Thyroid gland (tissue), 4 donors: Measurements from ENCODE around the gene ETV6. TPM values are rescaled to one million over a fixed set of nuclear protein-coding genes. Genes with fewer than 3 reads are reported as not detected.

Experiments used
- DNase-seq, 2 donors: peaks; one replicate each; pipeline ENCODE4 v3.0.0-alpha.2; 2019
- H3K27ac ChIP-seq, 3 donors: fragments of 200-600 bp; sonication (generic); 1 replicate in 2 of 3; 2 replicates in 1 of 3; pipeline ENCODE4 v1.5.1; 2016 to 2019; ENCODE audit warnings: mild to moderate bottlenecking in 1 of 3, moderate library complexity in 1 of 3
- H3K27me3 ChIP-seq: fragments of 200-600 bp; sonication (generic); one replicate; pipeline ENCODE4 v1.5.1; 2019
- H3K36me3 ChIP-seq, 2 donors: fragments of 200-600 bp; sonication (generic); one replicate each; pipeline ENCODE4 v1.5.1; 2016 to 2019
- H3K4me1 ChIP-seq, 2 donors: fragments of 200-600 bp; sonication (generic); one replicate each; pipeline ENCODE4 v1.5.1; 2017 to 2019
- H3K4me3 ChIP-seq, 3 donors: fragments of 200-600 bp; sonication (generic); replicated peaks in 1 of 3; 1 replicate in 2 of 3; 2 replicates in 1 of 3; pipeline ENCODE4 v1.5.1; 2016; ENCODE audit warnings: mild to moderate bottlenecking in 1 of 3
- H3K9me3 ChIP-seq: fragments of 200-600 bp; sonication (generic); one replicate; pipeline ENCODE4 v1.5.1; 2017
- CTCF ChIP-seq, 6 experiments: fragments of 200-600 bp in 3 of 6; fragments of 450-650 bp in 3 of 6; sonication (generic) in 3 of 6; IDR thresholded peaks; one replicate each; pipeline ENCODE4 v1.5.1; 2016 to 2019; ENCODE audit warnings: antibody characterized with exemption in 6 of 6, mild to moderate bottlenecking in 2 of 6, inconsistent platforms in 1 of 6, moderate library complexity in 1 of 6
- POLR2A ChIP-seq, 2 donors: fragments of 450-650 bp; IDR thresholded peaks; one replicate each; pipeline ENCODE4 v1.6.1; 2017; ENCODE audit warnings: antibody characterized with exemption in 2 of 2, mild to moderate bottlenecking in 2 of 2, moderate library complexity in 1 of 2
- WGBS, 2 donors: methylation state at CpG; one replicate each; pipeline ENCODE4 v1.1.5; 2017; 5-methylcytosine and 5-hydroxymethylcytosine counted together
- intact Hi-C: fragments of 100-400 bp; cut with DNase I; formaldehyde crosslinking; loops from one replicate; pipeline ENCODE4 v1.15.1; 2023
- total RNA-seq, 4 donors: library from RNA; depleted of rRNA; stranded (reverse); fragments of >200 nt; gene quantifications; one replicate each; pipeline ENCODE4 v1.2.3, GENCODE V29; 2016

ETV6 gene
- total RNA-seq, 4 donors from 2014 or later, result 16.6 to 35.6 (median 17.2) TPM

DNA sequence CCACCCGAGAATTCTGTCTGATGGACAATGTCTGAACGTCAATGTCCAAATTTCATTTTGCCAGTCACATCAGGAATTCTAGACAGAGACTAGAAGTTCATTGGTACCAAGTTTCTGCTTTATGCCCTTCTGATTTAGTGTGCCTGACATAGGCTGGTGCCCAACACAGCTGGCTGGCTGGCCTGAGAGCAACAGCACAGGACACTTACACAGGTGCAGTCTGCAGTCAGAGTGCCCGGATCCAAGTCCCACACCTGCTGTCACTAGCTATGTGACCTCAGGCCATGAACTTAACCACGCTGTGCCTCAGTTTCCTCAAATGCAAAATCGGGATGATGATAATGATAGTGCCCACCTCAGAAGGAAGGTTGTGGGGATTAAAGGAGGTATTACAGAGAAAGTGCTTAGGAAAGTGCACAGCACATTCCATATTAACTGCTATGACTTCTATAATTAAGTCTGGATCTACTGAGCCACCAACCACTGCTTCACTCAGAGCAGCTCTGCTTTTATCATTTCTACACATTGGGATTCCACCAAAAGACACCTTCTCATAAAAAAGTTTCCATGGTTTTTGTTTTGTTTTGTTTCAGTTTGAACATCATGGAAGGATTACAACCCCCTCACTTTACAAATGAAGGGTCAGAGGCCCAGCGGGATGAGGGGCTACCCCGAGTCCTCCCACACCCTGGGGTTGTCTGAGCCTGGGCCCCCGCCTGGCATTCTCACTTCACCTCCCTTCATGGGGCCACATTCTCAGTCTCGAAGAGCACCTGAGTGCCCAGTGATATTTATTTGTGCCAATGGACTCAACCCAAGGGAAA, 252.4 kb downstream of the ETV6 start:
- TF ChIP-seq CTCF (IDR thresholded peaks at IDR 0.05) (no peak), POLR2A (IDR thresholded peaks at IDR 0.05) (no peak)
- whole genome bisulfite sequencing, 2 donors, result 87 to 92% methylated on average over 9 of the region's 9 CpGs
- intact Hi-C loops, result no loop called here
- no peak overlapping the region for H3K27ac ChIP-seq
- DNase-seq, result no peak
- H3K36me3 ChIP-seq, result no peaks in the 10 kb centered on the region
- H3K4me1 ChIP-seq, result no peaks in the 10 kb centered on the region
- no peaks in the 10 kb centered on the region for H3K9me3 ChIP-seq
- no peaks in the 10 kb centered on the region for H3K27me3 ChIP-seq
- H3K4me3 ChIP-seq, result no peak overlapping the region

DNA sequence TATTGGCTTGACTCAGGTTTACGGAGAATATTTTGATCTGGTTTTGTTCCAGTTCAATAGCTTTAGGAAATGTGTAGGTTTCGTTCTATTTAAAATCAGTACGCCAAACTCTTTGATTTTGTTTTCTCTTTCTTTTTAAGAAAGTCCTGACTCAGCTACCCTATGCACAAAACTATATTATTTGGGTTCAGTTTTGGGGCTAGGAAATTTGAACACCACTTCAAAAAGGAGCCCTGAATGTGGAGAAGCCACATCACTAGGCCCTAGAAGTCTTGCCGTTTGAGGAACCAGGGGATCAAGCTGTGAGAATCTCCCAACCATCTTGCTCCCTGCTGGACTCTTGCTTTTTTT, 253.0 kb downstream of the ETV6 start:
- Histone ChIP-seq H3K4me3 (no peak overlapping the region), H3K27me3 (no peaks in the 10 kb centered on the region), H3K36me3 (no peaks in the 10 kb centered on the region), H3K4me1 (no peaks in the 10 kb centered on the region), H3K9me3 (no peaks in the 10 kb centered on the region), H3K27ac (no peak overlapping the region)
- WGBS, 2 donors, result 91 to 93% methylated on average over 4 of the region's 4 CpGs
- no peak for DNase-seq
- intact Hi-C loops, result no loop called here
- TF ChIP-seq POLR2A (IDR thresholded peaks at IDR 0.05), result no peak
- TF ChIP-seq CTCF (IDR thresholded peaks at IDR 0.05), result no peak

DNA sequence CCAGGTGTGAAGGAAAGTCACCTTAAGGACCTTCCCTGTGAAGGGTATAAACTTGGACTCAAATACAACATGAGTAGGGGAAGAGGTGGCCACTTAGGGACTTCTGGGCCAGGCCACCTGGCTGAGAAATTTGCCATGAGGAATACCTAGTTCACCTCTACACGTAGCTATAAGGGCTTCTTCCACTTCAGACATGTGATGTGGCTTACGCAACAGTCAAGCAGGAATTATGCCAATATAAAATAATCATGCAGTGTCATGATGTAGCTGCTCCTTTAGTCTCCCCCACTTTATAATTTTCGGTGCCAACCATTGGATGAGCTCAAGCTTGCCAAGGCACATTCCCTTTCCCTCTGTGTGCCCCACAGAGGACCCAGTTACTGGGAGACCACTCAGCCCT, 254.7 kb downstream of the ETV6 start:
- no peak overlapping the region for H3K27ac ChIP-seq
- H3K9me3 ChIP-seq, result no peaks in the 10 kb centered on the region
- WGBS, 2 donors, result 84 to 86% methylated on average over 3 of the region's 3 CpGs
- no peaks in the 10 kb centered on the region for H3K4me1 ChIP-seq
- intact Hi-C loops, result no loop called here
- TF ChIP-seq CTCF (IDR thresholded peaks at IDR 0.05), result no peak
- TF ChIP-seq POLR2A (IDR thresholded peaks at IDR 0.05), result no peak
- H3K27me3 ChIP-seq, result no peaks in the 10 kb centered on the region
- H3K36me3 ChIP-seq, result no peaks in the 10 kb centered on the region
- H3K4me3 ChIP-seq, result no peak overlapping the region
- DNase-seq, result no peak

DNA sequence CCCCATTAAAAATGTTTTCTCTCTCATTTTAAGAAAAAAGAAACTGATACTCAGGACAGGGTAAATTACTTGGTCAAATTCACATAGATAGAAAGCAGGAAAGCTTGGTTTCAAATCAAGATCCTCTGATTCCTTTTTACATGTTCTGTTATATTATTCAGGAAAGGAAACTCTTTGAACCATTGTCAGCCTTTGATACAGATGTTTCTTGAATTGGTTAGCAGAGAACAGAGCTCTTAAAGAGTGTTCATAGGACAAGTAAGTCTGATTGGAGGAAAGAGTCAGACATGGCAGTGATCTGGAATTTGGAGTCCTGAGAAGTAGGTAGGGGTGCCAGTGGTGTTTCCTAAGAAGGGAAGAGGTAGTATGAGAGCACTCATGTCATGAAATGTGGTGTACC, 256.1 kb downstream of the ETV6 start:
- no peaks in the 10 kb centered on the region for H3K27me3 ChIP-seq
- TF ChIP-seq POLR2A (IDR thresholded peaks at IDR 0.05), result no peak
- no peak for TF ChIP-seq CTCF (IDR thresholded peaks at IDR 0.05)
- no peaks in the 10 kb centered on the region for H3K36me3 ChIP-seq
- H3K4me3 ChIP-seq, result no peak overlapping the region
- no peak for DNase-seq
- no peaks in the 10 kb centered on the region for H3K9me3 ChIP-seq
- H3K27ac ChIP-seq, result no peak overlapping the region
- intact Hi-C loops, result no loop called here
- H3K4me1 ChIP-seq, result no peaks in the 10 kb centered on the region

- Histone ChIP-seq H3K4me3 (no peak overlapping the region), H3K4me1 (no peaks in the 10 kb centered on the region), H3K36me3 (no peaks in the 10 kb centered on the region), H3K9me3 (no peaks in the 10 kb centered on the region), H3K27ac (no peak overlapping the region), H3K27me3 (no peaks in the 10 kb centered on the region)
- DNase-seq, result no peak
- intact Hi-C loops, result no loop called here
- 81 to 86% methylated on average over 5 of the region's 5 CpGs for WGBS, 2 donors
- no peak for TF ChIP-seq CTCF (IDR thresholded peaks at IDR 0.05)
- no peak for TF ChIP-seq POLR2A (IDR thresholded peaks at IDR 0.05)
Measured at GRCh38 chr12:11906286-11906935, 256.9 kb downstream of the ETV6 start.
